ENCODE data around the gene CGN. TPM values are rescaled to one million over a fixed set of nuclear protein-coding genes. Genes with fewer than 3 reads are reported as not detected.

The CGN gene
- total and polyA plus RNA-seq, 2 of the 13 experiments (the other 11 are each of a cell fraction or from before 2014, with no cell fraction given) = 0.75 to 0.81 TPM

DNA sequence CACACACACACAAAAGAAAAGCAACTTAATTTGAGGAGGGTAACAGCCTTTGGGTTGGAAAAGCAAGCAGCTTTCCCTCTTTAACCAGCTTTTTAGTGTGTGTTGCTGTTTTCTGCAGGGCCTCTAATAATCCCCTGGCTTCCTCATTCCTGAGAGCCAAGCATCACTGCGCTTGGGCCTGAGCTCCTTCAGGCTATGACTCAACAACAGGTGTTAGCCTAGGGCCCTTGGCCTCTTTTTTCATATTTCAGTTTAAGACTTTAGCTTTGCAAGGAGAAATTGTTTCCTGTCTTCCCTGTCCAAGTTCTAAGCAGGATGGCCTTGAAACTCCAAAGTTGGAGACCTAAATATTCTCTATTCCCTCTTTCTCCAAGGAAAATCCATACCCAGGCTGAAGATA lies 74.4 kb downstream of the CGN start:
- TF ChIP-seq HIVEP1 (CRISPR knock-in tag; IDR thresholded peaks at IDR 0.05) = no peak
- TF ChIP-seq MTF1 (CRISPR knock-in tag; IDR thresholded peaks at IDR 0.05) = no peak
- TF ChIP-seq MAFF (IDR thresholded peaks at IDR 0.05; ENCODE audit: low read depth, low read length) = no peak
- TF ChIP-seq, protein P1, sequence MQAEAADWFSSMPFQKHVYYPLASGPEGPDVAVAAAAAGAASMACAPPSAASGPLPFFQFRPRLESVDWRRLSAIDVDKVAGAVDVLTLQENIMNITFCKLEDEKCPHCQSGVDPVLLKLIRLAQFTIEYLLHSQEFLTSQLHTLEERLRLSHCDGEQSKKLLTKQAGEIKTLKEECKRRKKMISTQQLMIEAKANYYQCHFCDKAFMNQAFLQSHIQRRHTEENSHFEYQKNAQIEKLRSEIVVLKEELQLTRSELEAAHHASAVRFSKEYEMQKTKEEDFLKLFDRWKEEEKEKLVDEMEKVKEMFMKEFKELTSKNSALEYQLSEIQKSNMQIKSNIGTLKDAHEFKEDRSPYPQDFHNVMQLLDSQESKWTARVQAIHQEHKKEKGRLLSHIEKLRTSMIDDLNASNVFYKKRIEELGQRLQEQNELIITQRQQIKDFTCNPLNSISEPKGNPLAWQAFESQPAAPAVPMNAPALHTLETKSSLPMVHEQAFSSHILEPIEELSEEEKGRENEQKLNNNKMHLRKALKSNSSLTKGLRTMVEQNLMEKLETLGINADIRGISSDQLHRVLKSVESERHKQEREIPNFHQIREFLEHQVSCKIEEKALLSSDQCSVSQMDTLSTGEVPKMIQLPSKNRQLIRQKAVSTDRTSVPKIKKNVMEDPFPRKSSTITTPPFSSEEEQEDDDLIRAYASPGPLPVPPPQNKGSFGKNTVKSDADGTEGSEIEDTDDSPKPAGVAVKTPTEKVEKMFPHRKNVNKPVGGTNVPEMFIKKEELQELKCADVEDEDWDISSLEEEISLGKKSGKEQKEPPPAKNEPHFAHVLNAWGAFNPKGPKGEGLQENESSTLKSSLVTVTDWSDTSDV (CRISPR knock-in tag; IDR thresholded peaks at IDR 0.05) = no peak
- TF ChIP-seq CAMTA2 (CRISPR knock-in tag; IDR thresholded peaks at IDR 0.05; ENCODE audit: borderline replicate concordance) = no peak
- no peak for TF ChIP-seq ZNF326 (CRISPR knock-in tag; IDR thresholded peaks at IDR 0.05; ENCODE audit: borderline replicate concordance)
- TF ChIP-seq ZNF253 (CRISPR knock-in tag; IDR thresholded peaks at IDR 0.05; ENCODE audit: borderline replicate concordance) = no peak
- TF ChIP-seq ZNF33A (CRISPR knock-in tag; IDR thresholded peaks at IDR 0.05; ENCODE audit: borderline replicate concordance) = no peak
- TF ChIP-seq SP1 (IDR thresholded peaks at IDR 0.05) = no peak
- no peak for TF ChIP-seq SP1 (CRISPR knock-in tag; IDR thresholded peaks at IDR 0.05)
- TF ChIP-seq SAFB2 (CRISPR knock-in tag; IDR thresholded peaks at IDR 0.05; ENCODE audit: borderline replicate concordance, low read depth) = no peak
- no peak for TF ChIP-seq YY1 (IDR thresholded peaks at IDR 0.05; ENCODE audit: insufficient read depth, insufficient replicate concordance, low read depth, low read length)
- no peak for TF ChIP-seq MIER3 (CRISPR knock-in tag; IDR thresholded peaks at IDR 0.05; ENCODE audit: borderline replicate concordance)
- TF ChIP-seq, protein P2, sequence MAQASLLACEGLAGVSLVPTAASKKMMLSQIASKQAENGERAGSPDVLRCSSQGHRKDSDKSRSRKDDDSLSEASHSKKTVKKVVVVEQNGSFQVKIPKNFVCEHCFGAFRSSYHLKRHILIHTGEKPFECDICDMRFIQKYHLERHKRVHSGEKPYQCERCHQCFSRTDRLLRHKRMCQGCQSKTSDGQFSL (CRISPR knock-in tag; IDR thresholded peaks at IDR 0.05) = no peak
- TF ChIP-seq, protein P3, sequence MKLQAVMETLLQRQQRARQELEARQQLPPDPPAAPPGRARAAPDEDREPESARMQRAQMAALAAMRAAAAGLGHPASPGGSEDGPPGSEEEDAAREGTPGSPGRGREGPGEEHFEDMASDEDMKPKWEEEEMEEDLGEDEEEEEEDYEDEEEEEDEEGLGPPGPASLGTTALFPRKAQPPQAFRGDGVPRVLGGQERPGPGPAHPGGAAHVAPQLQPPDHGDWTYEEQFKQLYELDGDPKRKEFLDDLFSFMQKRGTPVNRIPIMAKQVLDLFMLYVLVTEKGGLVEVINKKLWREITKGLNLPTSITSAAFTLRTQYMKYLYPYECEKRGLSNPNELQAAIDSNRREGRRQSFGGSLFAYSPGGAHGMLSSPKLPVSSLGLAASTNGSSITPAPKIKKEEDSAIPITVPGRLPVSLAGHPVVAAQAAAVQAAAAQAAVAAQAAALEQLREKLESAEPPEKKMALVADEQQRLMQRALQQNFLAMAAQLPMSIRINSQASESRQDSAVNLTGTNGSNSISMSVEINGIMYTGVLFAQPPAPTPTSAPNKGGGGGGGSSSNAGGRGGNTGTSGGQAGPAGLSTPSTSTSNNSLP (IDR thresholded peaks at IDR 0.05; ENCODE audit: low read depth, low read length) = no peak
- TF ChIP-seq, protein P4, sequence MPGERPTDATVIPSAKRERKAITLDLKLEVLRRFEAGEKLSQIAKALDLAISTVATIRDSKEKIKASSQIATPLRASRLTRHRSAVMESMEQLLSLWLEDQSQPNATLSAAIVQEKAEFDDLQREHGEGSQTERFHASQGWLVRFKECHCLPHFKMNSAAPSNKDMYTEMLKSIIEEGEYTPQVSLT (CRISPR knock-in tag; IDR thresholded peaks at IDR 0.05; ENCODE audit: borderline replicate concordance, low read depth) = no peak
- TF ChIP-seq, protein P5, sequence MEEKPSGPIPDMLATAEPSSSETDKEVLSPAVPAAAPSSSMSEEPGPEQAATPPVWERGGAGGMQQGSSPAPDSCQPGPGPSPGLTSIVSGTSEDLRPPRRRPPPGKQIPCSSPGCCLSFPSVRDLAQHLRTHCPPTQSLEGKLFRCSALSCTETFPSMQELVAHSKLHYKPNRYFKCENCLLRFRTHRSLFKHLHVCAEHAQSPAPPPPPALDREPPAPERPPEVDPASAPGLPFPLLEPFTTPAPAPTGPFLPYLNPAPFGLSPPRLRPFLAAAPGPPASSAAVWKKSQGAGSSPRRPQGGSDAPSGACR (CRISPR knock-in tag; IDR thresholded peaks at IDR 0.05) = no peak
- TF ChIP-seq, protein P6, sequence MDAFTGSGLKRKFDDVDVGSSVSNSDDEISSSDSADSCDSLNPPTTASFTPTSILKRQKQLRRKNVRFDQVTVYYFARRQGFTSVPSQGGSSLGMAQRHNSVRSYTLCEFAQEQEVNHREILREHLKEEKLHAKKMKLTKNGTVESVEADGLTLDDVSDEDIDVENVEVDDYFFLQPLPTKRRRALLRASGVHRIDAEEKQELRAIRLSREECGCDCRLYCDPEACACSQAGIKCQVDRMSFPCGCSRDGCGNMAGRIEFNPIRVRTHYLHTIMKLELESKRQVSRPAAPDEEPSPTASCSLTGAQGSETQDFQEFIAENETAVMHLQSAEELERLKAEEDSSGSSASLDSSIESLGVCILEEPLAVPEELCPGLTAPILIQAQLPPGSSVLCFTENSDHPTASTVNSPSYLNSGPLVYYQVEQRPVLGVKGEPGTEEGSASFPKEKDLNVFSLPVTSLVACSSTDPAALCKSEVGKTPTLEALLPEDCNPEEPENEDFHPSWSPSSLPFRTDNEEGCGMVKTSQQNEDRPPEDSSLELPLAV (CRISPR knock-in tag; conservative IDR thresholded peaks at IDR 0.05; ENCODE audit: low read depth) = no peak
- POLR2A ChIA-PET = no interaction called here
- no peak for ATAC-seq
- Histone ChIP-seq H3K79me2 (ENCODE audit: insufficient read depth, low read length) (no peaks in the 10 kb centered on the region), H3K9ac (ENCODE audit: insufficient read depth, low read depth, low read length) (no peak overlapping the region), H3K27me3 (ENCODE audit: control insufficient read depth in 1 of 2, insufficient read depth in 2 of 2, low read length in 2 of 2) (no peaks in the 10 kb centered on the region), H3K27ac (ENCODE audit: extremely low read length, insufficient read depth, low read length) (no peak overlapping the region), H4K20me1 (ENCODE audit: insufficient read depth, low read length) (no peaks in the 10 kb centered on the region), H3K4me2 (ENCODE audit: low read depth, low read length) (no peak overlapping the region), H3K36me3 (replicated peaks in 1 of 2; ENCODE audit: control insufficient read depth in 1 of 2, insufficient read depth in 2 of 2, low read length in 2 of 2) (peaks cover 1 to 9% of the 10 kb centered on the region in 2 experiments; a peak in 3 of 5 replicates), H3K4me1 (ENCODE audit: insufficient read depth, low read length) (peaks cover 15% of the 10 kb centered on the region), H3K9me3 (ENCODE audit: low read length) (no peaks in the 10 kb centered on the region), H3K4me3 (replicated peaks in 1 of 3; ENCODE audit: insufficient read depth in 1 of 3, low read depth in 2 of 3, low read length in 3 of 3) (no peak overlapping the region), H2AFZ (ENCODE audit: low read length) (no peak overlapping the region)
- DNase-seq (ENCODE audit: low spot score) = no peak
- in situ Hi-C loops (cut with HindIII; ENCODE audit: extremely low pct_ligation_motif_present, low pct_unique_long_range_greater_than_20kb) = no loop called here
- 50% methylated on average over 1 of the region's 1 CpG for whole genome bisulfite sequencing (ENCODE audit: low lambda C conversion rate)
- intact Hi-C loops (cut with micrococcal nuclease; ENCODE audit: unreplicated experiment) = no loop called here
- no TSS peak for BruUV-seq (replicated peaks)
- CTCF ChIA-PET (ENCODE audit: low intra/inter-chr PET ratio, low total read pairs) = no interaction called here
- no peak for FAIRE-seq
